HepG2 (cell line): ENCODE measurements around the gene ANKRD10. TPM values are rescaled to one million over a fixed set of nuclear protein-coding genes. Genes with fewer than 3 reads are reported as not detected.

Source experiments
- ATAC-seq: fragments of 200-7000 bp; cut with Tn5 transposase; 3 replicates; pipeline ENCODE4 v1.9.1; 2020; ENCODE audit warnings: mild to moderate bottlenecking, moderate library complexity
- BruUV-seq: library from RNA; stranded (reverse); fragments of 400-500 nt; replicated peaks from 2 replicates; lab custom pipeline; 2021; lab: Mats Ljungman, UMichigan
- CTCF ChIA-PET: fragments of 300-600 bp; formaldehyde crosslinking; extraction: SDS; loops from one replicate; lab custom pipeline; 2021; ENCODE audit warnings: low total read pairs, inconsistent platforms, low intra/inter-chr PET ratio; lab: Yijun Ruan, JAX
- POLR2A ChIA-PET: fragments of 350-600 bp; sonication (Branson Sonifier 250); formaldehyde crosslinking; loops from one replicate; lab custom pipeline; 2020; ENCODE audit warnings: antibody characterized with exemption, inconsistent platforms; lab: Yijun Ruan, JAX
- DNase-seq: peaks from one replicate; pipeline ENCODE4 v3.0.0-alpha.2; 2015; ENCODE audit warnings: low spot score
- FAIRE-seq: peaks from 3 replicates; lab custom pipeline; 2011; peaks lifted over from hg19 to GRCh38; lab: Jason Lieb, UNC
- H2AFZ ChIP-seq: one replicate; pipeline ENCODE4 v1.6.1; 2011; ENCODE audit warnings: low read length, inconsistent platforms
- H3K27ac ChIP-seq: fragments of 300-600 bp; 3 replicates; pipeline ENCODE4 v1.8.0; 2011; ENCODE audit warnings: mixed run types, mild to moderate bottlenecking, mixed read lengths, low read length, inconsistent platforms; ENCODE audit not compliant: insufficient read depth; ENCODE audit errors: extremely low read length
- H3K27me3 ChIP-seq, 2 experiments: fragments of 200-600 bp in 1 of 2; 2 replicates in 1 of 2; 3 replicates in 1 of 2; pipeline versions ENCODE4 v1.6.0 to v1.8.0; 2011; ENCODE audit warnings: low read length in 2 of 2, mild to moderate bottlenecking in 2 of 2, moderate library complexity in 2 of 2, inconsistent platforms in 1 of 2; ENCODE audit not compliant: insufficient read depth in 2 of 2, control insufficient read depth in 1 of 2
- H3K36me3 ChIP-seq, 2 experiments: fragments of 200-600 bp in 1 of 2; replicated peaks in 1 of 2; 2 replicates in 1 of 2; 3 replicates in 1 of 2; pipeline versions ENCODE4 v1.5.1 to v1.8.0; 2011; ENCODE audit warnings: low read length in 2 of 2, inconsistent platforms in 1 of 2; ENCODE audit not compliant: insufficient read depth in 2 of 2, control insufficient read depth in 1 of 2
- H3K4me1 ChIP-seq: 2 replicates; pipeline ENCODE4 v1.5.1; 2012; ENCODE audit warnings: low read length, inconsistent platforms; ENCODE audit not compliant: insufficient read depth
- H3K4me2 ChIP-seq: 2 replicates; pipeline ENCODE4 v1.6.0; 2011; ENCODE audit warnings: low read depth, low read length, inconsistent platforms
- H3K4me3 ChIP-seq, 3 experiments: fragments of 200-600 bp in 1 of 3; sonication (generic), shearing (Covaris generic) in 1 of 3; replicated peaks in 1 of 3; 2 replicates each; pipeline ENCODE4 v1.5.1; 2011 to 2016; ENCODE audit warnings: low read length in 3 of 3, inconsistent platforms in 2 of 3, low read depth in 2 of 3, mild to moderate bottlenecking in 2 of 3, control low read depth in 1 of 3, mixed read lengths in 1 of 3; ENCODE audit not compliant: insufficient read depth in 1 of 3
- H3K79me2 ChIP-seq: one replicate; pipeline ENCODE4 v1.6.1; 2011; ENCODE audit warnings: low read length, inconsistent platforms; ENCODE audit not compliant: insufficient read depth
- H3K9ac ChIP-seq: 2 replicates; pipeline ENCODE4 v1.6.0; 2011; ENCODE audit warnings: mild to moderate bottlenecking, low read depth, low read length, inconsistent platforms; ENCODE audit not compliant: insufficient read depth
- H3K9me3 ChIP-seq: 2 replicates; pipeline ENCODE4 v1.5.1; 2012; ENCODE audit warnings: mild to moderate bottlenecking, low read length
- H4K20me1 ChIP-seq: 2 replicates; pipeline ENCODE4 v1.6.0; 2011; ENCODE audit warnings: inconsistent platforms, mild to moderate bottlenecking, low read length, moderate library complexity; ENCODE audit not compliant: insufficient read depth
- ASH2L ChIP-seq: fragments of 300-600, 200-600 bp; sonication (generic); IDR thresholded peaks from 2 replicates; pipeline ENCODE4 v1.7.0; 2017; ENCODE audit warnings: low read depth, mild to moderate bottlenecking, moderate library complexity, mixed read lengths, low read length; ENCODE audit not compliant: insufficient read length
- BRD4 ChIP-seq: sonication (generic); formaldehyde crosslinking; IDR thresholded peaks from 2 replicates; pipeline ENCODE4 v1.4.0; 2020; ENCODE audit warnings: missing genetic modification reagents
- HOXA7 ChIP-seq: sonication (generic); formaldehyde crosslinking; IDR thresholded peaks from 2 replicates; pipeline ENCODE4 v1.8.1; 2022; ENCODE audit warnings: mild to moderate bottlenecking, missing genetic modification reagents, moderate library complexity
- KDM3A ChIP-seq: IDR thresholded peaks from 2 replicates; pipeline ENCODE4 v1.6.1; 2018; ENCODE audit warnings: low read depth, missing compliant biosample characterization
- MEF2D ChIP-seq: sonication (generic); formaldehyde crosslinking; IDR thresholded peaks from 2 replicates; pipeline ENCODE4 v1.5.1; 2020; ENCODE audit warnings: mild to moderate bottlenecking, missing genetic modification reagents
- ZBTB3 ChIP-seq: sonication (generic); formaldehyde crosslinking; IDR thresholded peaks from 2 replicates; pipeline ENCODE4 v1.4.0; 2020; ENCODE audit warnings: low read depth, mild to moderate bottlenecking, moderate library complexity, missing genetic modification reagents, borderline replicate concordance
- ZIK1 ChIP-seq: sonication (generic); formaldehyde crosslinking; IDR thresholded peaks from 2 replicates; pipeline ENCODE4 v1.5.0; 2020; ENCODE audit warnings: mild to moderate bottlenecking, low read depth, missing genetic modification reagents, borderline replicate concordance
- ZNF460 ChIP-seq: sonication (generic); formaldehyde crosslinking; IDR thresholded peaks from 2 replicates; pipeline ENCODE4 v1.5.1; 2020; ENCODE audit warnings: missing genetic modification reagents, mild to moderate bottlenecking, borderline replicate concordance
- ZNF770 ChIP-seq: sonication (generic); formaldehyde crosslinking; IDR thresholded peaks from 2 replicates; pipeline ENCODE4 v1.5.0; 2020; ENCODE audit warnings: mild to moderate bottlenecking, missing genetic modification reagents
- WGBS: methylation state at CpG from one replicate; pipeline ENCODE4 v1.1.6; 2017; ENCODE audit warnings: low lambda C conversion rate; 5-methylcytosine and 5-hydroxymethylcytosine counted together
- in situ Hi-C: cut with HindIII; loops from 2 replicates; pipeline ENCODE4 v1.10.0; 2017; ENCODE audit warnings: low pct_unique_long_range_greater_than_20kb; ENCODE audit not compliant: extremely low pct_ligation_motif_present
- intact Hi-C: fragments of 100-400 bp; cut with micrococcal nuclease; formaldehyde crosslinking; loops from one replicate; pipeline ENCODE4 v1.10.0; 2022; ENCODE audit not compliant: unreplicated experiment
- polyA plus RNA-seq, 8 experiments: library from polyadenylated mRNA; depleted of rRNA in 3 of 8; stranded (reverse) in 7 of 8; unstranded in 1 of 8; fragments of >200 nt; fragmentation: Illumina TruSeq in 4 of 8; extraction: Trizol in 4 of 8; gene quantifications; 2 replicates each; pipeline versions ENCODE4 v1.2.1 to v1.2.3, GENCODE V29; 2011 to 2016; ENCODE audit warnings: low read depth in 4 of 8, missing spikeins in 1 of 8, mixed read lengths in 1 of 8; ENCODE audit not compliant: insufficient read depth in 1 of 8
- total RNA-seq, 5 experiments: library from RNA; depleted of rRNA; stranded (reverse); fragments of >200 nt; fragmentation: Illumina TruSeq; extraction: Trizol; gene quantifications; 2 replicates each; pipeline ENCODE4 v1.2.3, GENCODE V29; 2016; ENCODE audit warnings: low read depth in 1 of 5
- TF ChIP-seq, protein P1 (sequence below): IDR thresholded peaks from 2 replicates; pipeline ENCODE4 v1.6.1; 2018; ENCODE audit warnings: missing genetic modification reagents, mild to moderate bottlenecking, missing compliant biosample characterization
- TF ChIP-seq, protein P2 (sequence below): sonication (generic); formaldehyde crosslinking; IDR thresholded peaks from 2 replicates; pipeline ENCODE4 v1.8.1; 2023; ENCODE audit warnings: mild to moderate bottlenecking, inconsistent platforms, moderate library complexity, missing genetic modification reagents, borderline replicate concordance

Gene ANKRD10
- total and polyA plus RNA-seq, 2 of the 13 experiments (the other 11 are each of a cell fraction or from before 2014, with no cell fraction given) = 108 to 115 TPM

- TF ChIP-seq ZNF770 (CRISPR knock-in tag) (no peak), ASH2L (no peak), HOXA7 (CRISPR knock-in tag) (no peak), ZNF460 (CRISPR knock-in tag) (no peak), BRD4 (CRISPR knock-in tag) (no peak), ZIK1 (CRISPR knock-in tag) (no peak)
- TF ChIP-seq, protein P1, sequence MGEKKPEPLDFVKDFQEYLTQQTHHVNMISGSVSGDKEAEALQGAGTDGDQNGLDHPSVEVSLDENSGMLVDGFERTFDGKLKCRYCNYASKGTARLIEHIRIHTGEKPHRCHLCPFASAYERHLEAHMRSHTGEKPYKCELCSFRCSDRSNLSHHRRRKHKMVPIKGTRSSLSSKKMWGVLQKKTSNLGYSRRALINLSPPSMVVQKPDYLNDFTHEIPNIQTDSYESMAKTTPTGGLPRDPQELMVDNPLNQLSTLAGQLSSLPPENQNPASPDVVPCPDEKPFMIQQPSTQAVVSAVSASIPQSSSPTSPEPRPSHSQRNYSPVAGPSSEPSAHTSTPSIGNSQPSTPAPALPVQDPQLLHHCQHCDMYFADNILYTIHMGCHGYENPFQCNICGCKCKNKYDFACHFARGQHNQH (CRISPR knock-in tag) = no peak
Measured at GRCh38 chr13:110881839-110882627, 32.8 kb downstream of the ANKRD10 start (continued).

GRCh38 chr13:110880627-110881026 is 34.2 kb downstream of the ANKRD10 start:
- TF ChIP-seq KDM3A (CRISPR knock-in tag) = no peak
- TF ChIP-seq, protein P2, sequence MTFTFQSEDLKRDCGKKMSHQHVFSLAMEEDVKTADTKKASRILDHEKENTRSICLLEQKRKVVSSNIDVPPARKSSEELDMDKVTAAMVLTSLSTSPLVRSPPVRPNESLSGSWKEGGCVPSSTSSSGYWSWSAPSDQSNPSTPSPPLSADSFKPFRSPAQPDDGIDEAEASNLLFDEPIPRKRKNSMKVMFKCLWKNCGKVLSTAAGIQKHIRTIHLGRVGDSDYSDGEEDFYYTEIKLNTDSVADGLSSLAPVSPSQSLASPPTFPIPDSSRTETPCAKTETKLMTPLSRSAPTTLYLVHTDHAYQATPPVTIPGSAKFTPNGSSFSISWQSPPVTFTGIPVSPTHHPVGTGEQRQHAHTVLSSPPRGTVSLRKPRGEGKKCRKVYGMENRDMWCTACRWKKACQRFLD (CRISPR knock-in tag) = no peak
- TF ChIP-seq MEF2D (CRISPR knock-in tag) = no peak
- no peak for TF ChIP-seq ZBTB3
- TF ChIP-seq, protein P1 (CRISPR knock-in tag) = no peak
- in situ Hi-C loops = no loop called here
- FAIRE-seq (no peak), DNase-seq (no peak), ATAC-seq (no peak)
- H2AFZ ChIP-seq = no peak overlapping the region
- CTCF ChIA-PET = no interaction called here
- H3K9me3 ChIP-seq = no peaks in the 10 kb centered on the region
- H3K4me3 ChIP-seq = no peak overlapping the region
- peaks cover under 1% of the 10 kb centered on the region; the same call in 1 of the 2 replicates for H3K4me1 ChIP-seq
- no peaks in the 10 kb centered on the region for H4K20me1 ChIP-seq
- no peak overlapping the region for H3K4me2 ChIP-seq
- no peak overlapping the region for H3K9ac ChIP-seq
- H3K36me3 ChIP-seq = peaks cover 0 to 5% of the 10 kb centered on the region in 2 experiments; a peak in 3 of 5 replicates
- H3K79me2 ChIP-seq = no peaks in the 10 kb centered on the region
- intact Hi-C loops = no loop called here
- POLR2A ChIA-PET = no interaction called here
- BruUV-seq = no TSS peak
- no peaks in the 10 kb centered on the region for H3K27me3 ChIP-seq
- WGBS = 94% methylated on average over 7 of the region's 7 CpGs
- no peak overlapping the region for H3K27ac ChIP-seq
